IMR-90 (cell line): ENCODE measurements around the gene SIGLEC6. TPM values are rescaled to one million over a fixed set of nuclear protein-coding genes. Genes with fewer than 3 reads are reported as not detected.

ENCODE experiments used
- ATAC-seq: fragments of 200-7000 bp; cut with Tn5 transposase; 2 replicates; pipeline ENCODE4 v1.9.1; 2020; ENCODE audit warnings: low read depth, mild to moderate bottlenecking, moderate library complexity
- BruUV-seq: library from RNA; stranded (reverse); fragments of 400-500 nt; replicated peaks from 2 replicates; lab custom pipeline; 2021; lab: Mats Ljungman, UMichigan
- CTCF ChIA-PET: fragments of 300-600 bp; formaldehyde crosslinking; extraction: SDS; loops from one replicate; lab custom pipeline; 2021; ENCODE audit warnings: antibody characterized with exemption; lab: Yijun Ruan, JAX
- POLR2A ChIA-PET: fragments of 300-600 bp; sonication (Branson Sonifier 250); formaldehyde crosslinking; loops from one replicate; lab custom pipeline; 2022; ENCODE audit warnings: antibody characterized with exemption; ENCODE audit not compliant: unreplicated experiment; lab: Charles Lee
- DNase-seq: peaks from one replicate; pipeline ENCODE4 v3.0.0; 2013
- H2AFZ ChIP-seq: replicated peaks from 2 replicates; pipeline ENCODE3; 2013; ENCODE audit warnings: low read length, mild to moderate bottlenecking; ENCODE audit not compliant: poor library complexity
- H2AK5ac ChIP-seq: 2 replicates; pipeline ENCODE4 v1.6.1; 2013; ENCODE audit warnings: low read depth, low read length, inconsistent platforms
- H2AK9ac ChIP-seq: replicated peaks from 2 replicates; pipeline ENCODE3; 2013; ENCODE audit warnings: mild to moderate bottlenecking, low read depth, low read length, moderate library complexity; ENCODE audit not compliant: poor library complexity
- H2BK120ac ChIP-seq: 2 replicates; pipeline ENCODE4 v1.6.1; 2013; ENCODE audit warnings: low read depth, low read length, inconsistent platforms
- H2BK15ac ChIP-seq: 3 replicates; pipeline ENCODE4 v1.6.1; 2013; ENCODE audit warnings: low read depth, low read length, inconsistent platforms
- H2BK20ac ChIP-seq: 2 replicates; pipeline ENCODE4 v1.6.1; 2013; ENCODE audit warnings: low read depth, mild to moderate bottlenecking, inconsistent platforms, low read length, moderate library complexity
- H2BK5ac ChIP-seq: 2 replicates; pipeline ENCODE4 v1.6.1; 2013; ENCODE audit warnings: mild to moderate bottlenecking, low read depth, low read length, inconsistent platforms; ENCODE audit not compliant: poor library complexity, severe bottlenecking
- H3K14ac ChIP-seq: replicated peaks from 2 replicates; pipeline ENCODE4 v1.6.1; 2013; ENCODE audit warnings: low read depth, low read length, inconsistent platforms
- H3K18ac ChIP-seq: 2 replicates; pipeline ENCODE4 v1.6.1; 2013; ENCODE audit warnings: low read depth, low read length, control low read depth
- H3K23ac ChIP-seq: 2 replicates; pipeline ENCODE4 v1.6.1; 2013; ENCODE audit warnings: low read depth, low read length, inconsistent platforms
- H3K27ac ChIP-seq: 2 replicates; pipeline ENCODE4 v1.5.1; 2013; ENCODE audit warnings: mild to moderate bottlenecking, control low read depth, low read length; ENCODE audit not compliant: insufficient read depth
- H3K27me3 ChIP-seq: 2 replicates; pipeline ENCODE4 v1.6.1; 2013; ENCODE audit warnings: low read length; ENCODE audit not compliant: control insufficient read depth, insufficient read depth
- H3K36me3 ChIP-seq: 2 replicates; pipeline ENCODE4 v1.6.1; 2013; ENCODE audit warnings: low read length, mixed read lengths; ENCODE audit not compliant: control insufficient read depth, insufficient read depth
- H3K4ac ChIP-seq: 2 replicates; pipeline ENCODE4 v1.6.1; 2013; ENCODE audit warnings: low read depth, low read length, inconsistent platforms
- H3K4me1 ChIP-seq: 2 replicates; pipeline ENCODE4 v1.6.1; 2013; ENCODE audit warnings: low read length, mixed read lengths; ENCODE audit not compliant: control insufficient read depth, insufficient read depth
- H3K4me2 ChIP-seq: 2 replicates; pipeline ENCODE4 v1.6.1; 2013; ENCODE audit warnings: low read depth, mild to moderate bottlenecking, control low read depth, low read length, moderate library complexity
- H3K4me3 ChIP-seq: 2 replicates; pipeline ENCODE4 v1.5.1; 2013; ENCODE audit warnings: low read depth, mild to moderate bottlenecking, control low read depth, low read length, moderate library complexity; ENCODE audit not compliant: insufficient read depth
- H3K56ac ChIP-seq: 2 replicates; pipeline ENCODE4 v1.6.1; 2013; ENCODE audit warnings: low read length, inconsistent platforms; ENCODE audit not compliant: insufficient read depth; ENCODE audit errors: extremely low read depth
- H3K79me1 ChIP-seq, 2 experiments: 2 replicates each; pipeline ENCODE4 v1.6.1; 2013; ENCODE audit warnings: low read length in 2 of 2, inconsistent platforms in 1 of 2, low read depth in 1 of 2
- H3K9ac ChIP-seq: 2 replicates; pipeline ENCODE4 v1.6.1; 2013; ENCODE audit warnings: low read depth, low read length, control low read depth
- H3K9me1 ChIP-seq: 2 replicates; pipeline ENCODE4 v1.6.1; 2013; ENCODE audit warnings: low read length, inconsistent platforms; ENCODE audit not compliant: insufficient read depth
- H3K9me3 ChIP-seq: 2 replicates; pipeline ENCODE4 v1.6.1; 2013; ENCODE audit warnings: low read length; ENCODE audit not compliant: control insufficient read depth, insufficient read depth
- H4K20me1 ChIP-seq: 2 replicates; pipeline ENCODE4 v1.6.1; 2013; ENCODE audit warnings: low read length, inconsistent platforms; ENCODE audit not compliant: insufficient read depth
- H4K5ac ChIP-seq: 2 replicates; pipeline ENCODE4 v1.6.1; 2013; ENCODE audit warnings: mild to moderate bottlenecking, low read depth, low read length, control low read depth
- H4K8ac ChIP-seq, 2 experiments: 2 replicates each; pipeline ENCODE4 v1.6.1; 2013; ENCODE audit warnings: low read depth in 2 of 2, low read length in 2 of 2, control low read depth in 1 of 2, inconsistent platforms in 1 of 2
- H4K91ac ChIP-seq: 2 replicates; pipeline ENCODE4 v1.6.1; 2013; ENCODE audit warnings: low read depth, low read length, inconsistent platforms; ENCODE audit not compliant: insufficient read depth
- CTCF ChIP-seq: conservative IDR thresholded peaks from 2 replicates; pipeline ENCODE4 v1.5.1; 2012; ENCODE audit warnings: mild to moderate bottlenecking, low read depth, low read length, improper control_type of control experiment
- FOS ChIP-seq: fragments of 150-350 bp; IDR thresholded peaks from 2 replicates; pipeline ENCODE4 v1.6.1; 2016; ENCODE audit warnings: low read depth, low read length
- RAD21 ChIP-seq: IDR thresholded peaks from 2 replicates; pipeline ENCODE4 v1.6.1; 2012; ENCODE audit warnings: low read length, improper control_type of control experiment
- SMC3 ChIP-seq: fragments of 150-350 bp; IDR thresholded peaks from 2 replicates; pipeline ENCODE4 v1.6.1; 2016; ENCODE audit warnings: low read depth, mild to moderate bottlenecking, antibody characterized with exemption, low read length, moderate library complexity
- WGBS, 2 experiments: methylation state at CpG; one replicate each; pipeline versions ENCODE4 v1.1.5 to v1.1.7; 2013; ENCODE audit warnings: missing lambda C conversion rate in 2 of 2; ENCODE audit not compliant: insufficient read length in 1 of 2; ENCODE audit errors: extremely low coverage in 2 of 2; 5-methylcytosine and 5-hydroxymethylcytosine counted together
- dilution Hi-C: fragments of 300-500 bp; cut with HindIII; formaldehyde crosslinking; loops from one replicate; pipeline ENCODE4 v1.14.3; 2018; ENCODE audit warnings: low sequenced_read_pairs; ENCODE audit not compliant: unreplicated experiment
- in situ Hi-C: fragments of 300-500 bp; cut with MboI; formaldehyde crosslinking; loops from 3 replicates; pipeline ENCODE4 v1.14.3; 2019; ENCODE audit warnings: low sequenced_read_pairs, inconsistent platforms, mixed read lengths
- intact Hi-C: fragments of 100-400 bp; cut with micrococcal nuclease; formaldehyde crosslinking; loops from 2 replicates; pipeline ENCODE4 v1.10.0; 2022
- polyA plus RNA-seq, 3 experiments: library from polyadenylated mRNA; depleted of rRNA; stranded (reverse); fragments of >200 nt; gene quantifications; 2 replicates each; pipeline ENCODE4 v1.2.3, GENCODE V29; 2012; ENCODE audit warnings: low replicate concordance in 1 of 3
- total RNA-seq: library from RNA; depleted of rRNA; stranded (reverse); fragments of >200 nt; gene quantifications from 2 replicates; pipeline ENCODE4 v1.2.3, GENCODE V29; 2012

SIGLEC6 gene
- total and polyA plus RNA-seq, 2 of the 4 experiments (the other 2 are of a cell fraction), result not detected

GRCh38 chr19:51514866-51515481, 16.5 kb downstream of the SIGLEC6 start:
- Histone ChIP-seq H4K20me1 (no peaks in the 10 kb centered on the region), H4K5ac (no peak overlapping the region), H3K9ac (no peak overlapping the region), H3K4ac (no peak overlapping the region), H2AK9ac (no peak overlapping the region), H3K79me1 (no peaks in the 10 kb centered on the region), H3K27me3 (no peaks in the 10 kb centered on the region), H2BK15ac (no peak overlapping the region), H2BK5ac (no peak overlapping the region), H4K8ac (no peak overlapping the region), H2AK5ac (no peak overlapping the region), H3K9me3 (no peaks in the 10 kb centered on the region), H2AFZ (no peak overlapping the region), H3K14ac (no peak overlapping the region), H3K18ac (no peak overlapping the region), H3K4me1 (no peaks in the 10 kb centered on the region), H2BK120ac (no peak overlapping the region), H3K4me3 (no peak overlapping the region), H3K9me1 (no peaks in the 10 kb centered on the region), H3K23ac (no peak overlapping the region), H2BK20ac (no peak overlapping the region), H3K56ac (no peak overlapping the region), H3K36me3 (no peaks in the 10 kb centered on the region), H4K91ac (no peak overlapping the region), H3K27ac (no peak overlapping the region), H3K4me2 (no peak overlapping the region)
- dilution Hi-C loops (no loop called here), intact Hi-C loops (loop anchor here (2.0 kb wide), 1 partner anchor 176 kb away; no protein-coding TSS in a partner anchor), in situ Hi-C loops (no loop called here)
- POLR2A ChIA-PET, result no interaction called here
- WGBS, 2 experiments, result 0% methylated on average over 1 of the region's 3 CpGs; no CpG with 5 or more reads in 1 of the 2 experiments
- ATAC-seq (peak; percentile 80), DNase-seq (peak; percentile 48)
- peak; percentile 37 for TF ChIP-seq SMC3
- peak; percentile 59 for TF ChIP-seq CTCF
- TF ChIP-seq RAD21, result peak; percentile 47
- no peak for TF ChIP-seq FOS
- BruUV-seq, result no TSS peak
- CTCF ChIA-PET, result interaction anchor here (0.8 to 1.3 kb wide), 2 partner anchors 8 to 25 kb away, joined by 3 to 8 read pairs; no protein-coding TSS in a partner anchor
